Stimulated activated CD4-positive, alpha-beta T cell treated with anti-CD3 and anti-CD28 coated beads, TNF-alpha, amount 100 ng/mL, for 24 hours (primary cell): ENCODE data around the gene ZKSCAN1.

Experiments used
- DNase-seq, 3 experiments: peaks; one replicate each; pipeline ENCODE4 v3.0.0-alpha.2; 2020; ENCODE audit warnings: low read depth in 3 of 3

The ZKSCAN1 gene

DNA sequence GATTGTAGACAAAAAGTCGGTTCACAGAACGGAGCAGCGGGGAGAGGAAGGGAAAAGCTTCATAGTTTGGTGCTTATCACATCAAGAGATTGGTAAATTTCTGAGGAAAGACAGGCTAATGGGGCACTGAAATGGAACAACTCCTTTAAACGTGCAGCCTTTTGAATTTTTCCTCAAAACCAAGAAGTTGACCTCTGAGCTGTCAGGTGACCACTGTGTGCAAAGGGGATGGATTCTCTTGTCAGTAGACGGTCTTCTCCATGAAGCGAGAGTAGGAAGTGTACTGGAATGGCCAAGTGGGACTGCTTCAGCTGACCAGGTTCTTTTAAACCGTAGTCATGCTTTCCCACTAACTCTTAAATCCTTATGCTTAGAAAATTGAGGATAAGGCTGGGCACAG is 22.9 kb downstream of the ZKSCAN1 start:
- DNase-seq, result no peak

DNA sequence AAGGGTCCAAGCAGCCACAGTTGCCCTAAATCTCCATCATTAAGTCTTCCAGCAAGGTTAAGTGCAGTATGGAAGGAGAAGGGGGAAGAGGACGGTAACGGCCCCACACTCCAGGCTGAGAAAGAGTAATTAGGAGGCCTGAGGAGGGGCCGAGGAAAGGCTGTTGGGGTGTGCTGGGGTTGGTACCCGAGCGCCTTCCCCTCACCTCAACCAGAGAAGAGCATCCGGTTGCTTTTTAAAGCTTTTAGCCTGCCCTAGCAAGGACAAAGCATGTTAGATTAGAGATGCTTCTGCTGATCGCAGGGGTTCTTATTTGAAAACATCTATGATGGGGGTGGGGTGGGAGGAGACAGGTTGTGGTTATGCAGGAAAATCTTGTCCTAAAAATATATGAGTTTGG is 25.2 kb downstream of the ZKSCAN1 start:
- no peak for DNase-seq

DNA sequence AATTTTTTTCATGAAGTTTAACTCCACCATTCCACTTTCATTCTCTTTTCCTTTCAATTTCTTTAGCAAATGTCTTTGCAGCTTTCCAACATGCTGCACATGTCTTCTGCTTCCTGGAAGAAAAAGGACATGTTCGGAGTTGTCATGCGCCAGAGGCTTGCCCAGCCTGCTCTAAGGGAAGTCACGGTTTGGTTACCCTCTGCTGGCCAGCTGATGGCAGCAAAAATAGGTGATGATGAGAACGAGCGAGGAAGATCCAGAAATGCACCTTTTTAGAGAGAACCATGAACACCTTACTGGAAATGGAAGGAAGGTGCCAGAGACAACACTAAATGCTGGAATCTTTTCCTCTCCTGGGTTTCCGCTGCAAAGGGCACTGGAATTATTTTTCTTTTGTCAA is 29.3 kb downstream of the ZKSCAN1 start:
- DNase-seq, result no peak

DNA sequence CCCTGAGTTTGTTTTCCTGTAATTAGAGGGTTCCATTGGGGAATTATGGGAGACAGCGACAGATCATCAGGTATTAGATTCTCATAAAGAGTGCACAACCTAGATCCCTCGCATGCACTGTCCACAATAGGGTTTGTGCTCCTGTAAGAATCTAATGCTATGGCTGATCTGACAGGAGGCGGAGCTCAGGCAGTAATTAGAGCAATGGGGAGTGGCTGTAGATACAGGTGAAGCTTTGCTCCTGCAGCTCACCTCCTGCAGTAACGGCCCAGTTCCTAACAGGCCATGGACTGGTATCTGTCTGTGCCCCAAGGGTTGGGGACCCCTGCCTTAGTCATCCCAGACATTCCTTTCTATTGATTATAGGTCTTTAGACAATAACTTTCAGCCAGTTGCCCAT is 33.3 kb downstream of the ZKSCAN1 start:
- no peak for DNase-seq

DNA sequence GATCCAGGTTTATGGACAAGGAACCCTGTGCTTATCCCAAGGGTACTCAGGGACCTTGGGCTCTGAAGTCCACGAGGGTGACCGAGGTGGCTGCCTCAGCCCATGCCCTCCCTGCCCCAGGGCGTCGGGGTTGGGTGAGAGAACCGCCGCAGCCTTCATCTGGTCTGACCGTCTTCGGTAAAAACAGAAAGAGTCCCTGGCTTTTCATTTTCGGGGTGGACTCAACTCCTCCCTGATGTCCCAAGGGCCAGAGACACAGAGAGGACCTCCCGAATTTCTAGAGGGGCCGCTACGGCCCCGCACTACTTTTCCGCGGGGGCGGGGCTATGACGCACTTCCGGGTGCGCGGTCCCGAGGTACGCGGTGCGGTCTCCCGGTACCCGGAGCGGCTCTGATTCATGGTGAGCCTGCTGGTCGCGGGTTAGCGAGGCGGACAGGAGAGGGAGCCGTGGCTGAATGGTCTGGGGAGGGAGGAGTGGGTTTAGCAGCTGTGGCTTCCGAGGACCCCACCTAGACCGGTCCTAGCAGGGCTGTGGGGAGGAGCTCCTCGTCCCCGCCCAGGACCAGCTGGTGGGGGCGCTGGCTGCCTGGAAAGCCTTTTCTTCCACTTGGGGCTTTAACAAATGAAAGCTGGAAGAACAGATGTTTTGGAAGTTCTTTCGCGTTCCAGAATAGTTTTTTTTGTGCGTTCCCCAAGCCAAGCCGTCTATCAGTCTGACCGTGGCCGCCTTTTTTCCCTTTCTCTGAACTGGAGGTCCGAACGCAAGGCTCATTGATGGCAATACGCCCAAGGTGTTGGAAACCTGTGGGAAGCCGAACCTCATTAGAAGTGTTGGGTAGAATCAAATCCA is 34.3 kb downstream of the ZKSCAN1 start, which contains the start of gene ZSCAN21:
Gene ZSCAN21, plus strand, starts transcription at position 334 of the 851 bp plus-strand sequence. CDS start 7,233 bp downstream, outside the sequence.
- DNase-seq, result peak; percentile 66 to 80 (median 71)

DNA sequence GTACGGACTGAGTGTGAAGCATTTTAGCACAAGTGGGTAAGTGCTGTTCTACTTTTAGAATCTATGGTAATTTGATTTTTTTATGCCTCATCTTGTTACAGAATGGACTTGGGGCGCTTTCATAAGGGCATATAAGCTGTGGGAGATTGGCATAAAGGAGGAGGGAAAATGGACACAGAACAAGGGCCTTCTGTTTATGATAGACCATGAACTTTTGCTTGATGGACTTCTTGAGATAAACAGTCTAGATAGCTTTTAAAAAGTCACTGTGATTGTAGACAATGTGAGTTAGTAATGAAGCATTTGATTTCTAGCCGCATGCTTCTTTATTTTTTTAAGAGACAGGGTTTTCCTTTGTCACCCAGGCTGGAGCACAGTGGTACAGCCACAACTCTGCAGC is 36.2 kb downstream of the ZKSCAN1 start:
- no peak for DNase-seq

DNA sequence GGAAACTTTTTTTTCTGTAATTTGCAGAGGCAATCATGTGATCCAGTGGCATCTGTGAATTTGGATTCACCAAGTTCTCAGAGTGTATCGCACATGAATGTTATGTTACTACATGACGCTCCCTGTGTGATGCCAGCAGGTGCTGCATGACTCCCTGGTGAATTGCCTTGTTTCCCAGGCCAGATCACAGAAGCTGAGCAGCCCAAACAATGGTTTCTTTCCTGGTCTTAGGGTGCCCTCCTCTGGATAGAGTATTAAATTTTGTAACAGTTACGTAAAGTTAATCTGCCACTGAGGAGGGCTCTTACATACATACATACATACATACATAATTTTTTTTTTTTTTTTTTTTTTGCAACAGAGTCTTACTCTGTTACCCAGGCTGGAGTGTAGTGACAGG is 37.8 kb downstream of the ZKSCAN1 start:
- no peak for DNase-seq

DNA sequence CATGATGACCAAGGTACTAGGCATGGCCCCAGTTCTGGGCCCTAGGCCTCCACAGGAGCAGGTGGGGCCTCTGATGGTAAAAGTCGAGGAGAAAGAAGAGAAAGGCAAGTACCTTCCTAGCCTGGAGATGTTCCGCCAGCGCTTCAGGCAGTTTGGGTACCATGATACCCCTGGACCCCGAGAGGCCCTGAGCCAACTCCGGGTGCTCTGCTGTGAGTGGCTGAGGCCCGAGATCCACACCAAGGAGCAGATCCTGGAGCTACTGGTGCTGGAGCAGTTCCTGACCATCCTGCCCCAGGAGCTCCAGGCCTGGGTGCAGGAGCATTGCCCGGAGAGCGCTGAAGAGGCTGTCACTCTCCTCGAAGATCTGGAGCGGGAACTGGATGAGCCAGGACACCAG is 41.6 kb downstream of the ZKSCAN1 start:
- no peak for DNase-seq

DNA sequence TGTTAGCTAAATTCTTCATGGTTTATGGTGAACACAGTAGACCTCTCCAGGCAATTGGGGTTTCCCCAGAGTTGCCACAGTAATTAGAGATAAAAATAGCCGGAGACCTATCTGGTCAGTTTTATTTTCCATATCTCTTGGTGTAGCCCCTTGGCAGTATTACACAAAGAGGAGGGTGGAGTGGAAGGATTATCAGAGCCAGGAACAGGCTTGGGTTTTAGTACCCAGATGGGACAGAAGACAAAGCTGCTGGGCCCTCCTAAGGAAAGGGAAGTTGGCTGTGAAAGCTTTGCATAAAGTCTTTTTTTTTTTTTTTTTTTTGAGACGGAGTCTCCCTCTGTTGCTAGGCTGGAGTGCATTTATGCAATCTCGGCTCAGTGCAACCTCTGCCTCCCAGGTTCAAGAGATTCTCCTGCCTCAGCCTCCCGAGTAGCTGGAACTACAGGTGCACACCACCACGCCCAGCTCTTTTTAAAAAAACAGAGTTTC is 43.9 kb downstream of the ZKSCAN1 start:
- no peak for DNase-seq

DNA sequence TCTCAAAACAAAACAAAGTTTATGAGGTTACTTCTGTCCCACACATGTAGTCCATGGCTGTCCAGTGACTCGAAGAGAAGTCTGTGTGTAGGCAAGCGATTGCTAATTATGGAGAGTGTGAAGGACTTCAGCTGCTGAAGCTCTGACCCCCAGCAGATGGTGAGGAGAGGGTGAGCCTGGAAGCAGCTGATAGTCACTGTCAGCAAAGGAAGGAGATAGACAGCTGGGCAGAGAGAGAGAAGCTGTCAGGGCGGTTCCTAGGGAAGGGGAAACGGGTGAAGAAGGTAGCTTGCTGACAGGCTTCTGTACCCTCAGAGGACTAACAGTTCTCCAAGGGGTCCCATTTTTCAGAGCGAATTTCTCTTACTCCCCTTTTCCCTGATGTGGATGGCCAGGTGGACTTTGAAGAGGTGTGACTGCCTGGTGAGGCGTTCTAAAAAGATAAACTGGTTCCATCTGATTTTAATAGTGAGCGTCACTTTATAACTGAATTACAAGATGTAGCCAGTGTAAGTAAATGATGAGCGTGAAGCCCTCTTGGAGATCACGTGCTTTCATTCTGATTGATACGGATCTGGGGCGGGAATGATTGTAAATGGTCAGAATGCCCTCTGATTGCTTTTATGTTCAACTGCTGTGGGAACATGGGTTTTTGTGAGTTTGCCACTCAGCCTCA is 46.3 kb downstream of the ZKSCAN1 start:
- no peak for DNase-seq

DNA sequence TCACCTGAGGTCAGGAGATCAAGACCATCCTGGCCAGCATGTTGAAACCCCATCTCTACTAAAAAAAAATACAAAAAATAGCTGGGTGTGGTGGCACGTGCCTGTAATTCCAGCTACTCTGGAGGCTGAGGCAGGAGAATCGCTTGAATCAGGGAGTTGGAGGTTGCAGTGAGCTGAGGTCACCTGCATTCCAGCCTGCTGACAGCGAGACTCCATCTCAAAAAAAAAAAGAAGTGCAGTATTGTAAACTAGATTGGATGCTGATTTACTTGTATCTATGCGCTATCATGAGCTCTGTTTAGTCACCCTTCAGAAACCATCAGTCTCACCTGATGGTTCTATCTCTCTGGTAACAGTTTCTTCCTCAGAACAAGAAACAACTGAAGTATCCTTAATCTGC is 48.0 kb downstream of the ZKSCAN1 start:
- no peak for DNase-seq

DNA sequence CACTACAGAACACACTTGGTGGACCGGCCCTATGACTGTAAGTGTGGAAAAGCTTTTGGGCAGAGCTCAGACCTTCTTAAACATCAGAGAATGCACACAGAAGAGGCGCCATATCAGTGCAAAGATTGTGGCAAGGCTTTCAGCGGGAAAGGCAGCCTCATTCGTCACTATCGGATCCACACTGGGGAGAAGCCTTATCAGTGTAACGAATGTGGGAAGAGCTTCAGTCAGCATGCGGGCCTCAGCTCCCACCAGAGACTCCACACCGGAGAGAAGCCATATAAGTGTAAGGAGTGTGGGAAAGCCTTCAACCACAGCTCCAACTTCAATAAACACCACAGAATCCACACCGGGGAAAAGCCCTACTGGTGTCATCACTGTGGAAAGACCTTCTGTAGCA is 48.8 kb downstream of the ZKSCAN1 start:
- DNase-seq, result no peak

DNA sequence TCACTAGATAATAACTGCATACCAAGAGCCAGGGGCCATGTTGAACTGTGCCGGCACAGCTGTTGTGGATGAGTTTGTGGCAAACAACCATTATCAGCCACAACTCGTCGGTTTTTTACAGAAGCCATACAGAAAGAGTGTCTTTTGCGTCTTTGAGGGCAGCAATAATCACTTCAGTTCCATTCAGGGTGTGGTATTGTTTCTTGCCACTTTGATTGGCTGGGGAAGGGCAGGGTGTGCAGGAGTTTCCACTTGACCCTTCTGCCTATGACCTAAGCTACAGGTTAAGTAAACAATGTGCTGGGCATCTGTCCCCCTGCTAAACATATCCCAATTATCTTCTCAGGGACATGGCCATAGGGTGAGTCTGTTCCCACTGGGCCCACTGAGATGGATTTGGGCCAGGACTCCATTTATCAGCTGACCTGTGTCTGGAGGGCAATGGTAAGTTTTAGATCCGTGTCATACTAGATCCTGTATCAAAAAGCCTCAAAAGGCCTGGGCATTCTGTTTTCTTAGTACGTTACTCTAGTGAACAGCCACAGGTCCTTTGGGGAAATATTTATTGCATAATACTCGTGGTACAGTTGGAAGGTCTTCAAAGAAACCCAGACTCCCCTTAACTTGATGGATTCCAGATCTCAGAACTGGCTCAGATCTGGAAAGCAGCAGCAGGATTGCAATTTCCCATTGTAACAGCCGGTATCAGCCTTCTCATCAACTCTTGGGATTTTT is 50.2 kb downstream of the ZKSCAN1 start:
- no peak for DNase-seq

DNA sequence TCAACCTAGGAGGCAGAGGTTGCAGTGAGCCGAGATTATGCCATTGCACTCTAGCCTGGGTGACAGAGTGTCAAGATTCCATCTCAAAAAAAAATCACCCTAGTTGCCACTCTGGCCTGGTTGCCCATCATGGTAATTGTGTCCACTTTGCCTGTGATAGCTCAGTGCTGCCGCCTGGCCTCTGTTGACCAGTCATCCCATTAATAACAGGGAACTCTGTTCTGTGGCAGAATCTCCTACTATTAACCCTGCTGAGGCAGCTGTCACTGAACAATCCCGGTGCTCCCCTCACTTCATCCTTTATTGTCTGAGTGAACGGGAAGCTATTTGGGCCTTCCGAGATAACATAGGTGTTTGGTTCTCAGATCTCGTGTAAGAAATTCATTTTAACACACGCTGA is 51.6 kb downstream of the ZKSCAN1 start:
- DNase-seq, result no peak

DNA sequence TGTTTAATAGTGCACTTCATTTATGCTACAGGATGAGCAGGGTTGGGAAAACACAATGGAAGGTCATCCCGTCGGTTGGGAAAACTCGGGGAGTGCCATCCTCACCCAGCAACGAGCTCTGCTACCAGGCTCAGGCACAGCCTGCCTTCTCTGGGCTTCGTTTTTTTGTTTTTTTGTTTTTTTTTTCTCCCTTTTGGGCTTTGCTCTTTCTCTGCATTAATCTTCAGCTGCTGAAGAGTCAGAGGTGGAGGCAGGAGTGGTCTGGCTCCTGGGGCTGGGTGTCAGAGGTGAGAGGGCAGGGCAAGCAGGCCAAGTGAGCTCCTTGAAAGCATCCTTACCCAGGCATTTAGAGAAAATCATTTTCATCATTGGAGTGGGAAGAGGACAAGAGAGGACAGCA is 54.6 kb downstream of the ZKSCAN1 start:
- no peak for DNase-seq

DNA sequence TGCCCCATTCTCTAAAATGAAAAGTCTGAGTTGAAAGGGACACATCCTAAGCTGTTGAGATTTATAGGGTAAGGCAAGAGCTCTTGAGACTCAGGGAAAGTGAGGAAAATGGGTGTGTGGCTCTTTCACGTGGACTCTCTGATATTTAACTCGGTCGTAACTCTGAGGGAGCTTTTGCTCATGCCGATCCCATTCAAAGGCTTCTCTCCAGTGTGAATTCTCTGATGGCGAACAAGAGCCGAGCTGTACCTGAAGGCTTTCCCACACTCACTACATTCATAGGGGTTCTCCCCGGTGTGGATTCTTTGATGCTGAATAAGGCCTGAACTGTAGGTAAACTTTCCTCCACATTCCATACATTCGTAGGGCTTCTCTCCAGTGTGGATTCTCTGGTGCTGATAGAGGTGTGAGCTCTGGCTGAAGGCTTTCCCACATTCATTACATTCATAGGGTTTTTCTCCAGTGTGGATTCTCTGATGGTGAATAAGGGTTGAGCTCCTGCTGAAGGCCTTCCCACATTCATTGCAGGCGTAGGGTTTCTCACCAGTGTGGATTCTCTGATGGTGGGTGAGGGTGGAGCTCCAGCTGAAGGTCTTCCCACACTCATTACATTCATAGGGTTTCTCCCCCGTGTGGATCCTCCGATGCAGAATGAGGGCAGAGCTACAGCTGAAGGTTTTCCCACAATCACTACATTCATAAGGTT is 55.8 kb downstream of the ZKSCAN1 start:
- DNase-seq, result no peak

DNA sequence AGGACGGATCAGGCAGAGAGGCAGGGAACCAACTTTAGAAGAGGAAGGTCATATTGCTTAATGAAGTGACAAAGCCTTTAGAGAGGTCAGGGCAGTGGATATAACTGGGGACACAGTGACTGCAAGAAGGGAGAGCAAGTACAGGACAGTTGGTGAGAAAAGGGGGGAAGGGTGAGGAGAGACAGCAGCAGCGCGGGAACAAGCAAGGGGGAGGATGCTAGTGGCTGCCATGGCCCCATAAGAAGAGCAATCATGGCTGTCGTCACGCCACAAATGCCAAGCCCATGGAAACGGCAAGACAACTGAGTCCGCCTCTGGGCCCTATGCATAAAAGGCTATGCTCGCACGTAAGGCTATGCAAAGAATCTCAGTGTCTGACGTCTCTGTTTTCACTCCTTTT is 57.1 kb downstream of the ZKSCAN1 start:
- DNase-seq, result no peak

DNA sequence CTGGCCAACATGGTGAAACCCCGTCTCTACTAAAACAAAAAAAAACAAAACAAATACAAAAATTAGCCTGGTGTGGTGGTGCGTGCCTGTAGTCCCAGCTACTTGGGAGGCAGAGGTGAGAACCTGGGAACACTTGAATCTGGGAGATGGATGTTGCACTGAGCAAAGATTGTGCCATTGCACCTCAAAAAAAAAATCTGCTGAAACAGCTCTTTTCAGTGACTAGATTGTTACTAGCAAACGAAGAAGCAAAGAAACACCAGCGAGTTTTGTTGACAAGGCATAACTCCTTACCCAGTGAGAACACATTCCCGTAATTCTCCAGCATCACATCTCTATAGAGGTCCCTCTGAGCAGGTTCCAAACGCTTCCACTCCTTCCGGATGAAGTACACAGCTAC is 59.4 kb downstream of the ZKSCAN1 start:
- no peak for DNase-seq

DNA sequence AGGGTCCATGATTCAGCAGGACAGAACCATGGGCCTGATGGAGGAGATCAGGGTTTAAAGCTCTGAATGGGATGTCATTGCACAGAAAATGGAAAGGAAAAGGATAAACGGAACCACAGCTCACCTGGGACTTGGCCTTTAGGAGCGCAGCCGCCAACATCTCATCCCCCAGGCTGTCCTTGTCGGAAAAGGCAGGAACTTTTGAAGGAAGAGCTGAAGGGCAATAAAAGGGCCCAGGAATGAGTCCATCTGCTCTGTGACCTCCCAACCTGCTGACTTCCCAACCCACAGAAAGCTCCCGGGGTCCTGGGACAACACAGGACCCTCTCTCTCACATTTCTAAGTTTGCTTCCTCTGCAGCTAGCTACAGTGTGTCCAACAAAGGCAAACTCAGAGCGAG is 60.0 kb downstream of the ZKSCAN1 start:
- DNase-seq, result no peak

DNA sequence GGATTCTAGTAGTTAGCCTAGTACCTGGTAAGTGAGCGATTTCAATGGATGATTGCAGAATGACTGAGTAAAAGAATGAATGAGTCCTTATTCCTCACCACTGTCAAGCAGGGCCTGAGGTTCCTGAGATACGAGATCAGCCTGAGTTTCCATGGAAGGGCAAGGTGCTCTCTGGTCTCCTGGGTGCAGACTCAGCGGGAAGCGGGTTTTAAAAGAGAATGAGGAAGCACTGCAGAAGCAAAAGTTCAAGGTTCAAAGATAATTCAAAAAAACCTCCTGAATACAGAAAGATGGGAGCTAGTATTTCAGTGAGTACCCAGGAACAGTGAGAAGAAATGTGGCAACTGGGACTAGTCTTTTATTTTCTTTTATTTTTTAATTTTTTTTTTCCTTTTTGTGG is 61.8 kb downstream of the ZKSCAN1 start:
- DNase-seq, result no peak

DNA sequence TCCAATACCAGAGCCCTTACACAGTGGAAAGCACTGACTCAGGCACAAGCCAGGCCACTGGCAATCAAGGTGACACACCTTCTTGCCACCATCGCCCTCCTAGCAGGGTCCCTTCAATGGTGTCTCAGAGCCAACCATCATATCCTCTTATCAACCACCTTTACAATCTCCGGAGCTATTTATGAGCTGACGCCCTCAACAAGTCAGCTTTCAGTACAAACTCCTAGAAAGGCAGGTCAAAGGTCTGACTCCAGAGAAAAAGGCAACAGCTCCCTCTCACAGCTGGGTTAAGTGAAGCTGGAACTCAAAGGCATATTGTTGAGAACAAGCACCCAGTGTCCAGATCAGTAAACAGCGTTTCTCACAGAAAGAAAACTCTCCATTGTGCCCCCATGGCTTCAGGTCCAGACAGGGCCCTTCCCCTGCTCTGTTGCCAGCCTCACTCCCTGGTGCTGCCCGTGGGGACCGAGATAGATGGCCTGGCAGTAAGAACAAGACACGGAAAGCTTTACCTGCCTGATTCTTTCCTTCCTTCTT is 63.7 kb downstream of the ZKSCAN1 start:
- no peak for DNase-seq
